ENCODE measurements around the gene MYL12B.

The MYL12B gene

DNA sequence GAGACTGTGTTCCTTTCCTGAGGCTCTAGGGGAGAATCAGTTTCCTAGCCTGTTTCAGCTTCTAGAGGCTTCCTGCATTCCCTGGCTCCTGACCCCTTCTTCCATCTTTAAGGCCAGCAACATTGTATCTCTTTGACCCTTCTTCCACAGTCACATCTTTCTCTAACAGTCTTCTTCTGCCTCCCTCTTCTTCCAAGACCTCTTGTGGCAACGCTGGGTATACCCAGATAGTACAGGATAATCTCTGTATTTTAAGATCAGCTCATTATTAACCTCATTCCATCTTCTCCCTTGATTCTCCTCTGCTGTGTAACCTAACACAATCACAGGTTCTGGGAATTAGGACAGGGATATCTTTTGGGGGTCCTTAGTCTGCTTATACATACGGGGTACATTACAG is 23.2 kb upstream of the MYL12B start:
- Histone ChIP-seq H3K9me3 (no peaks in the 10 kb centered on the region), H3K36me3 (no peaks in the 10 kb centered on the region), H3K4me1 (ENCODE audit: control insufficient read depth in 1 of 2, insufficient read depth in 1 of 2, low read depth in 1 of 2, low read length in 1 of 2) (peaks cover 0 to 10% of the 10 kb centered on the region in 2 experiments), H3K27ac (no peak overlapping the region), H3K27me3 (no peaks in the 10 kb centered on the region), H3K4me3 (ENCODE audit: low read depth in 1 of 2, low read length in 1 of 2) (no peak overlapping the region)
- TF ChIP-seq, protein P1, sequence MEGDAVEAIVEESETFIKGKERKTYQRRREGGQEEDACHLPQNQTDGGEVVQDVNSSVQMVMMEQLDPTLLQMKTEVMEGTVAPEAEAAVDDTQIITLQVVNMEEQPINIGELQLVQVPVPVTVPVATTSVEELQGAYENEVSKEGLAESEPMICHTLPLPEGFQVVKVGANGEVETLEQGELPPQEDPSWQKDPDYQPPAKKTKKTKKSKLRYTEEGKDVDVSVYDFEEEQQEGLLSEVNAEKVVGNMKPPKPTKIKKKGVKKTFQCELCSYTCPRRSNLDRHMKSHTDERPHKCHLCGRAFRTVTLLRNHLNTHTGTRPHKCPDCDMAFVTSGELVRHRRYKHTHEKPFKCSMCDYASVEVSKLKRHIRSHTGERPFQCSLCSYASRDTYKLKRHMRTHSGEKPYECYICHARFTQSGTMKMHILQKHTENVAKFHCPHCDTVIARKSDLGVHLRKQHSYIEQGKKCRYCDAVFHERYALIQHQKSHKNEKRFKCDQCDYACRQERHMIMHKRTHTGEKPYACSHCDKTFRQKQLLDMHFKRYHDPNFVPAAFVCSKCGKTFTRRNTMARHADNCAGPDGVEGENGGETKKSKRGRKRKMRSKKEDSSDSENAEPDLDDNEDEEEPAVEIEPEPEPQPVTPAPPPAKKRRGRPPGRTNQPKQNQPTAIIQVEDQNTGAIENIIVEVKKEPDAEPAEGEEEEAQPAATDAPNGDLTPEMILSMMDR (IDR thresholded peaks at IDR 0.05): no peak

DNA sequence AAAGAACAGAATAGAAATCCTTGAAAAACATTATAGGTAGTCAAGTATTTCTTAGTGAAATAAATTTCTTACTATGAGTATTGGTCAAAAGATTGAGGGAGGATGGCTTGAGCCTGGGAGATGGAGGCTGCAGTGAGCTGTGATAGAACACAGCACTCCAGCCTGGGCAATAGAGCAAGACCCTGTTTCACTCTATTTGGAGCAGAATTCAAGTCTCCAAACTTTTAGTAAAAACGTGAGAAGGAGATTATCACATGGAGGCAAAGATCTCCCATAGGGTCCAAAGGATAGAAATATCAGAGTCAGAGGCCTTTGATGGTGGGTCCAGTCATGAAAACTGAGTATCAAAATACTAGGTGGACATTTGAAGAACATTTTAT is 16.8 kb upstream of the MYL12B start:
- peaks cover 44 to 50% of the 10 kb centered on the region in 2 experiments for H3K4me1 ChIP-seq (ENCODE audit: control insufficient read depth in 1 of 2, insufficient read depth in 1 of 2, low read depth in 1 of 2, low read length in 1 of 2)
- H3K9me3 ChIP-seq: no peaks in the 10 kb centered on the region
- no peaks in the 10 kb centered on the region for H3K27me3 ChIP-seq
- peaks cover 8% of the 10 kb centered on the region for H3K36me3 ChIP-seq
- H3K4me3 ChIP-seq (ENCODE audit: low read depth in 1 of 2, low read length in 1 of 2): peak overlapping the region in 1 of 2 experiments; percentile 98
- TF ChIP-seq, protein P1 (IDR thresholded peaks at IDR 0.05): no peak
- H3K27ac ChIP-seq: peak overlapping the region; percentile 97

DNA sequence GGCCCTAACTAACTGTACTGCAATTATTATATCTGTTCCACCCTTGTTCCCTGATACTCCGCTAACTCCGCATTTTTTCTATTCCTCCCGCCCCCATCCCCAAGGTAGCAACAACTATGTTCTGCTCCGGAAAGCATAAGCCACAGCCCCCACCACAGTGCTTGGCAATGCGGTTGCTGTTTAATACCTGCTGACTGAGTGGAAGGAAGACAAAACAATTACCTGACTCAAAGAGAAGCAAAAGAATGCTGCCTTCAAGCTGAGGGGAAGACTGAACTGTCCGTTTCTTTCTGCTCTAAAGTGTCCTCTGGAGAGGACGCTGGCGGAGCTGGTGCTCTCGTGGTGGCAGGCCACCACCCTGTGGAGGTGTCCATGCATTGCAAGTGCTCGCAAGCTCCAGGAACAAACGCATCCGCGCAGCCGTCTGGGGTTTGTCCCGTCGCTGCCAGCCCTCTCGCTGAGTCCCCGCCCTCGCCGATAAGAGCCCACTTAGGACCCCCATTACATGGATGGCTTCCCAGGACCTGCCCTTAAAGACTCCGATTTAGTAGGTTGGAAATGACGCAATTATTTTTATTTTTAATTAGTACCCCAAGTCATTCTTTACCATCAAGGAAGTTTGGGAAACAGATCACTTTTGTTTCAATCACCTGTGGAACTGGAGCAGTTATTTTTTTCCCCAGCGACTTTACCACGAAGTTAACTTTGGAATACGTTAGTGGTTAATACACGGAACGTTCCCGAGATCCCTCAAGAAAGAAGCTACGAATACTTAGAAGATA is 15.9 kb upstream of the MYL12B start:
- H3K27ac ChIP-seq: peak overlapping the region; percentile 97
- TF ChIP-seq, protein P1 (IDR thresholded peaks at IDR 0.05): peak; percentile 97

DNA sequence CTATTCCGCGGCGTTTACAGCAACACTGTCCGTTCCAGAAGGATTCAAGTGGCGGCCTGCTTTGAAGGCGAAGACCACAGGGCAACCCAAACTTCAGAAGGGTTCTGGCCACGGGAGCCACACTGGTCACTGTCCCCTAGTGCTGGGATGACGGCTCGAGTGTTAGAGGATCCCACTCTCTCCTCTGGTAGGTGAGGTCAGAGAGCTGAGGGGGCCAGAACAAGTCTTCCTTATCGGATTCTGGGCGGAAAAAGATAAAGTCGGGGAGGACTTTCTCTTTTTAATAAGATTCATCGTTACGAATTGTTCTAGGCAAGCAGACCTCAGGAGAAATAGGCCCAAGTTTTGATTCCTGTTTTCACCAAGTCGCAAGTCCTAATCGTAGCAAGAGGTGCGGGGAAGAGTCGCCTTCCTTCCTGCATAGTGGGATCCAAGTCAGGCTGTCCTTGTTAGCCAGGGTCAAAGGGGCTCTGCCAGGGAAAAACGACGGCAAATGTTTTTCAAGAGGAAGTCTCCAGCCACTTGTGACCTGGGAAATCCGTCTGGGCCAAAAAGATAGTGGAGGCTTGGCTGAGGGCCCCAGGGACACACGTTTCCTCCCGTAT is 15.2 kb upstream of the MYL12B start:
- H3K27me3 ChIP-seq: no peaks in the 10 kb centered on the region
- H3K9me3 ChIP-seq: no peaks in the 10 kb centered on the region
- H3K4me3 ChIP-seq (ENCODE audit: low read depth in 1 of 2, low read length in 1 of 2): peak overlapping the region; percentile 96 to 98
- TF ChIP-seq, protein P1 (IDR thresholded peaks at IDR 0.05): no peak
- peaks cover 59 to 64% of the 10 kb centered on the region in 2 experiments for H3K4me1 ChIP-seq (ENCODE audit: control insufficient read depth in 1 of 2, insufficient read depth in 1 of 2, low read depth in 1 of 2, low read length in 1 of 2)
- peaks cover 12% of the 10 kb centered on the region for H3K36me3 ChIP-seq
- H3K27ac ChIP-seq: peak overlapping the region; percentile 97

More for the DNA sequence above, 15.9 kb upstream of the MYL12B start:
- H3K27me3 ChIP-seq: no peaks in the 10 kb centered on the region
- peaks cover 52 to 57% of the 10 kb centered on the region in 2 experiments for H3K4me1 ChIP-seq (ENCODE audit: control insufficient read depth in 1 of 2, insufficient read depth in 1 of 2, low read depth in 1 of 2, low read length in 1 of 2)
- H3K36me3 ChIP-seq: peaks cover 12% of the 10 kb centered on the region
- H3K9me3 ChIP-seq: no peaks in the 10 kb centered on the region
- H3K4me3 ChIP-seq (ENCODE audit: low read depth in 1 of 2, low read length in 1 of 2): peak overlapping the region; percentile 96 to 98

DNA sequence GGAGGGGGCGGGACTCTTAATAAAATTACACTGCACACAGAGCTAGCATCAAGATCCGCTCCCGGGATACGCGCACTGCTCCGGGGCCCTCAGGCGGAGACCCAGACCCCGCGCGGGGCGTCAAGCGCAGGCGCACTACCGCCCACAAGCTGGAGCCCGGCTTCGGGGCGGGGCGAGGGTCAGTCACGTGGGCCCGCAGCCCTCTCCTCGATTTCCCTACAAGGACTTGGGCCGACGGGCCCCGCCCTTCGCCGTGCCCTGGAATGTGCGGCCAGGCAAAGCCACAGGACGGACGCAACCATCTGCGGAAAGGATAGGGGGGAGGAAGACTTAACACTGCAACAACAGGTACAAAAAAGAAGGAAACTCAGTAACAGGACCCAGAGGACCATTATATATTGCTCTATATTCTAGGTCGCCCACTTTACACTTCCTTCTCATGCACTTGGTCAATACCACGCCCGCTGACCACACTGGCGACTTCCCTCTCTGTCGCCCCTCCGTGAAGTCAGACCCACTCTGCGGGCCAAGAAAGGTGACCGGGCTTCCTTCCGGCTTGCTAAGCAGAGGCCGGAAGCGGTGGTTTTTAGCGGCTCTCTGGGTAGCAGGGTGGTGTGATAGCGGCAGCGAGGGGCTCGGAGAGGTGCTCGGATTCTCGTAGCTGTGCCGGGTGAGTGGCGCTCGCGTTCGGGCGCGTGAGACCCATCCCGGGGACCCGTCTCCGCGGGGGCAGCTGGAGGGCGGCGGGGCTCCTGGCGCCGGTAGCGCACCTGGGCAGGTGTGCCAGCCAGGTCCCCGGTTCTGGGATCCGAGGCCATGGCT is 14.5 kb upstream of the MYL12B start, which contains the start of gene MYL12A:
Gene MYL12A, plus strand, starts transcription at position 562 of the 822 bp plus-strand sequence. CDS start 5,447 bp downstream, outside the sequence.
- Histone ChIP-seq H3K4me3 (ENCODE audit: low read depth in 1 of 2, low read length in 1 of 2) (peak within 1 kb of the TSS; percentile 96 to 98), H3K27me3 (no peaks in the 10 kb centered on the region), H3K9me3 (no peaks in the 10 kb centered on the region), H3K27ac (peak within 1 kb of the TSS; percentile 97), H3K36me3 (peaks cover 12% of the 10 kb centered on the region), H3K4me1 (ENCODE audit: control insufficient read depth in 1 of 2, insufficient read depth in 1 of 2, low read depth in 1 of 2, low read length in 1 of 2) (peaks cover 66 to 69% of the 10 kb centered on the region in 2 experiments)
- TF ChIP-seq, protein P1 (IDR thresholded peaks at IDR 0.05): peak; percentile 18
